ENCODE results near the gene LRP3.
A peak's percentile ranks its signal among the peaks of the same experiment; 100 is the strongest.

- TF ChIP-seq, protein P1, sequence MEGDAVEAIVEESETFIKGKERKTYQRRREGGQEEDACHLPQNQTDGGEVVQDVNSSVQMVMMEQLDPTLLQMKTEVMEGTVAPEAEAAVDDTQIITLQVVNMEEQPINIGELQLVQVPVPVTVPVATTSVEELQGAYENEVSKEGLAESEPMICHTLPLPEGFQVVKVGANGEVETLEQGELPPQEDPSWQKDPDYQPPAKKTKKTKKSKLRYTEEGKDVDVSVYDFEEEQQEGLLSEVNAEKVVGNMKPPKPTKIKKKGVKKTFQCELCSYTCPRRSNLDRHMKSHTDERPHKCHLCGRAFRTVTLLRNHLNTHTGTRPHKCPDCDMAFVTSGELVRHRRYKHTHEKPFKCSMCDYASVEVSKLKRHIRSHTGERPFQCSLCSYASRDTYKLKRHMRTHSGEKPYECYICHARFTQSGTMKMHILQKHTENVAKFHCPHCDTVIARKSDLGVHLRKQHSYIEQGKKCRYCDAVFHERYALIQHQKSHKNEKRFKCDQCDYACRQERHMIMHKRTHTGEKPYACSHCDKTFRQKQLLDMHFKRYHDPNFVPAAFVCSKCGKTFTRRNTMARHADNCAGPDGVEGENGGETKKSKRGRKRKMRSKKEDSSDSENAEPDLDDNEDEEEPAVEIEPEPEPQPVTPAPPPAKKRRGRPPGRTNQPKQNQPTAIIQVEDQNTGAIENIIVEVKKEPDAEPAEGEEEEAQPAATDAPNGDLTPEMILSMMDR (conservative IDR thresholded peaks at IDR 0.05; ENCODE audit: low read depth, low read length): peak; percentile 31; the same call in 1 of the 2 replicates
- TF ChIP-seq EZH2 (IDR thresholded peaks at IDR 0.05; ENCODE audit: borderline replicate concordance, low read depth, low read length, poor library complexity, severe bottlenecking): no peak
Observed at GRCh38 chr19:33219261-33219815, 25.2 kb downstream of the LRP3 start.

All from A673 (cell line).